H9 (cell line): ENCODE measurements around the gene CLCN6. TPM values are rescaled to one million over a fixed set of nuclear protein-coding genes. Genes with fewer than 3 reads are reported as not detected.

Source experiments
- DNase-seq: peaks from one replicate; pipeline ENCODE4 v3.0.0-alpha.2; 2017
- H2AFZ ChIP-seq: one replicate; pipeline ENCODE4 v1.6.1; 2013; ENCODE audit warnings: mild to moderate bottlenecking, low read length, control low read depth, moderate library complexity
- H2AK5ac ChIP-seq: 2 replicates; pipeline ENCODE4 v1.6.1; 2013; ENCODE audit warnings: low read length, control low read depth, mixed read lengths; ENCODE audit not compliant: insufficient read length
- H2BK120ac ChIP-seq: one replicate; pipeline ENCODE4 v1.6.1; 2013; ENCODE audit warnings: low read depth, mild to moderate bottlenecking, low read length, control low read depth, inconsistent platforms; ENCODE audit not compliant: poor library complexity, severe bottlenecking
- H2BK12ac ChIP-seq: 2 replicates; pipeline ENCODE4 v1.6.1; 2013; ENCODE audit warnings: low read length, control low read depth, mixed read lengths, low read depth; ENCODE audit not compliant: insufficient read length
- H2BK15ac ChIP-seq: 2 replicates; pipeline ENCODE4 v1.6.1; 2013; ENCODE audit warnings: low read depth, low read length, control low read depth
- H2BK20ac ChIP-seq: one replicate; pipeline ENCODE4 v1.6.1; 2013; ENCODE audit warnings: low read depth, mild to moderate bottlenecking, low read length, control low read depth, inconsistent platforms; ENCODE audit not compliant: poor library complexity, severe bottlenecking
- H2BK5ac ChIP-seq: 2 replicates; pipeline ENCODE4 v1.6.1; 2013; ENCODE audit warnings: low read length, control low read depth, mixed read lengths; ENCODE audit not compliant: insufficient read length
- H3K14ac ChIP-seq: 2 replicates; pipeline ENCODE4 v1.6.1; 2013; ENCODE audit warnings: low read length, control low read depth; ENCODE audit not compliant: insufficient read depth
- H3K18ac ChIP-seq: 2 replicates; pipeline ENCODE4 v1.6.1; 2013; ENCODE audit warnings: low read depth, mild to moderate bottlenecking, mixed read lengths, low read length, control low read depth; ENCODE audit not compliant: insufficient read length
- H3K23ac ChIP-seq: 2 replicates; pipeline ENCODE4 v1.6.1; 2013; ENCODE audit warnings: low read length, control low read depth, mixed read lengths, low read depth; ENCODE audit not compliant: insufficient read length
- H3K23me2 ChIP-seq: 2 replicates; pipeline ENCODE4 v1.6.1; 2013; ENCODE audit warnings: low read depth, mild to moderate bottlenecking, mixed read lengths, low read length, control low read depth; ENCODE audit not compliant: insufficient read length, poor library complexity, severe bottlenecking
- H3K27ac ChIP-seq: 2 replicates; pipeline ENCODE4 v1.5.1; 2013; ENCODE audit warnings: low read length, control low read depth, mixed read lengths, low read depth; ENCODE audit not compliant: insufficient read length
- H3K27me3 ChIP-seq: 2 replicates; pipeline ENCODE4 v1.6.1; 2013; ENCODE audit warnings: low read length, control low read depth, inconsistent platforms; ENCODE audit not compliant: insufficient read depth
- H3K4ac ChIP-seq: 2 replicates; pipeline ENCODE4 v1.6.1; 2013; ENCODE audit warnings: low read depth, mild to moderate bottlenecking, control low read depth, inconsistent platforms, low read length, moderate library complexity
- H3K4me1 ChIP-seq: 2 replicates; pipeline ENCODE4 v1.6.1; 2013; ENCODE audit warnings: low read length, control low read depth, inconsistent platforms; ENCODE audit not compliant: insufficient read depth
- H3K4me2 ChIP-seq: 2 replicates; pipeline ENCODE4 v1.6.1; 2013; ENCODE audit warnings: low read length, control low read depth, mixed read lengths; ENCODE audit not compliant: insufficient read length, insufficient read depth
- H3K56ac ChIP-seq: 2 replicates; pipeline ENCODE4 v1.6.1; 2013; ENCODE audit warnings: low read depth, mild to moderate bottlenecking, mixed read lengths, low read length, control low read depth; ENCODE audit not compliant: insufficient read length
- H3K79me1 ChIP-seq: 2 replicates; pipeline ENCODE4 v1.6.1; 2013; ENCODE audit warnings: low read depth, mild to moderate bottlenecking, moderate library complexity, low read length, control low read depth, inconsistent platforms; ENCODE audit not compliant: insufficient read depth, poor library complexity, severe bottlenecking
- H3K79me2 ChIP-seq: 2 replicates; pipeline ENCODE4 v1.6.1; 2013; ENCODE audit warnings: low read length, control low read depth, inconsistent platforms; ENCODE audit not compliant: insufficient read depth
- H3K9ac ChIP-seq: 2 replicates; pipeline ENCODE4 v1.6.1; 2013; ENCODE audit warnings: low read length, control low read depth, mixed read lengths; ENCODE audit not compliant: insufficient read length; ENCODE audit errors: extremely low read depth
- H3K9me3 ChIP-seq: one replicate; pipeline ENCODE4 v1.6.1; 2013; ENCODE audit warnings: low read depth, low read length, inconsistent platforms; ENCODE audit not compliant: control insufficient read depth
- H3T11ph ChIP-seq: one replicate; pipeline ENCODE4 v1.6.1; 2013; ENCODE audit warnings: mild to moderate bottlenecking, low read length, control low read depth, inconsistent platforms
- H4K20me1 ChIP-seq: one replicate; pipeline ENCODE4 v1.6.1; 2013; ENCODE audit not compliant: control insufficient read depth, insufficient read length, insufficient read depth
- H4K5ac ChIP-seq: 2 replicates; pipeline ENCODE4 v1.6.1; 2013; ENCODE audit warnings: low read depth, mild to moderate bottlenecking, mixed read lengths, low read length, control low read depth; ENCODE audit not compliant: insufficient read length
- H4K8ac ChIP-seq: replicated peaks from 2 replicates; pipeline ENCODE4 v1.6.1; 2013; ENCODE audit warnings: low read length, control low read depth, mixed read lengths, low read depth; ENCODE audit not compliant: insufficient read length
- H4K91ac ChIP-seq: 2 replicates; pipeline ENCODE4 v1.6.1; 2013; ENCODE audit warnings: low read depth, mild to moderate bottlenecking, moderate library complexity, mixed read lengths, low read length, control low read depth; ENCODE audit not compliant: insufficient read length
- H3K27ac Mint-ChIP-seq, 3 experiments: 2 replicates in 2 of 3; 3 replicates in 1 of 3; pipeline ENCODE4 v1.8.0; 2020 to 2021; ENCODE audit warnings: mixed read lengths in 3 of 3, mild to moderate bottlenecking in 1 of 3, moderate library complexity in 1 of 3
- H3K27me3 Mint-ChIP-seq: 2 replicates; pipeline ENCODE4 v1.8.0; 2021; ENCODE audit warnings: low read depth, mild to moderate bottlenecking, moderate library complexity, mixed read lengths
- H3K36me3 Mint-ChIP-seq, 3 experiments: 2 replicates in 2 of 3; 3 replicates in 1 of 3; pipeline ENCODE4 v1.8.0; 2020 to 2021; ENCODE audit warnings: low read depth in 3 of 3, mixed read lengths in 3 of 3; ENCODE audit not compliant: insufficient read depth in 1 of 3
- H3K4me1 Mint-ChIP-seq, 2 experiments: 2 replicates each; pipeline ENCODE4 v1.8.0; 2020; ENCODE audit warnings: mixed read lengths in 2 of 2
- H3K4me3 Mint-ChIP-seq, 2 experiments: 2 replicates in 1 of 2; 3 replicates in 1 of 2; pipeline ENCODE4 v1.8.0; 2020 to 2021; ENCODE audit warnings: mild to moderate bottlenecking in 2 of 2, mixed read lengths in 2 of 2, moderate library complexity in 1 of 2
- H3K9me3 Mint-ChIP-seq, 2 experiments: 2 replicates in 1 of 2; 3 replicates in 1 of 2; pipeline ENCODE4 v1.8.0; 2020; ENCODE audit warnings: mild to moderate bottlenecking in 2 of 2, mixed read lengths in 2 of 2, moderate library complexity in 1 of 2
- CTCF ChIP-seq: fragments of 200-600 bp; sonication (generic); conservative IDR thresholded peaks from 3 replicates; pipeline ENCODE4 v1.8.0; 2021; ENCODE audit warnings: antibody characterized with exemption, mild to moderate bottlenecking
- WGBS: extraction: QIAGEN DNeasy Blood & Tissue Kit; methylation state at CpG from one replicate; pipeline ENCODE4 v1.1.7; 2013; ENCODE audit warnings: missing lambda C conversion rate, low lambda C conversion rate, mixed read lengths; ENCODE audit not compliant: insufficient read length; ENCODE audit errors: extremely low coverage; 5-methylcytosine and 5-hydroxymethylcytosine counted together
- total RNA-seq: library from RNA; stranded (reverse); gene quantifications from 2 replicates; pipeline ENCODE4 v1.2.1, GENCODE V29; 2021

The CLCN6 gene
- total RNA-seq, 1 experiment from 2014 or later = 20.5 TPM

GRCh38 chr1:11874624-11875023 lies 68.6 kb downstream of the CLCN6 start:
- no peak for DNase-seq
- TF ChIP-seq CTCF = no peak
- Histone ChIP-seq H3K23me2 (no peaks in the 10 kb centered on the region), H3T11ph (no peak overlapping the region), H3K9ac (no peak overlapping the region), H3K27me3 (no peaks in the 10 kb centered on the region), H4K20me1 (no peaks in the 10 kb centered on the region), H3K23ac (no peak overlapping the region), H3K56ac (no peak overlapping the region), H3K4ac (no peak overlapping the region), H3K18ac (no peak overlapping the region), H2BK120ac (no peak overlapping the region), H3K79me1 (no peaks in the 10 kb centered on the region), H2BK12ac (no peak overlapping the region), H4K5ac (no peak overlapping the region), H2BK5ac (no peak overlapping the region), H2BK15ac (no peak overlapping the region), H2AK5ac (no peak overlapping the region), H4K91ac (no peak overlapping the region), H3K4me2 (no peak overlapping the region), H3K79me2 (no peaks in the 10 kb centered on the region), H3K14ac (no peak overlapping the region), H2AFZ (no peak overlapping the region), H3K4me1 (no peaks in the 10 kb centered on the region), H3K9me3 (no peaks in the 10 kb centered on the region), H3K27ac (no peak overlapping the region), H2BK20ac (no peak overlapping the region), H4K8ac (no peak overlapping the region)
- Mint-ChIP-seq H3K36me3 (no peaks in the 10 kb centered on the region; a peak in 1 of 7 replicates), H3K4me1 (no peaks in the 10 kb centered on the region), H3K27ac (no peak overlapping the region), H3K27me3 (no peaks in the 10 kb centered on the region; the same call in none of the 2 replicates), H3K9me3 (no peaks in the 10 kb centered on the region), H3K4me3 (no peak overlapping the region)
- WGBS = no CpG with 5 or more reads among the region's 6 CpGs
